HEK293 (cell line): Measurements from ENCODE around the gene NTN4.

ENCODE experiments used
- CTCF ChIA-PET: fragments of 350-600 bp; formaldehyde crosslinking; extraction: SDS; loops from one replicate; lab custom pipeline; 2021; ENCODE audit warnings: antibody characterized with exemption; lab: Yijun Ruan, JAX
- POLR2A ChIA-PET: fragments of 300-600 bp; formaldehyde crosslinking; extraction: SDS; loops from one replicate; lab custom pipeline; 2020; ENCODE audit warnings: antibody characterized with exemption, inconsistent platforms; lab: Yijun Ruan, JAX
- H3K27ac ChIP-seq: fragments of 200-500 bp; sonication (Bioruptor generic); 2 replicates; pipeline ENCODE4 v1.5.1; 2014; ENCODE audit warnings: low read depth, low read length, control low read depth, inconsistent platforms; ENCODE audit errors: extremely low read depth
- H3K36me3 ChIP-seq, 2 experiments: fragments of 200-500 bp in 1 of 2; sonication (Bioruptor generic) in 1 of 2; 1 replicate in 1 of 2; 2 replicates in 1 of 2; pipeline ENCODE4 v1.5.1; 2014 to 2017; ENCODE audit warnings: inconsistent platforms in 2 of 2, low read length in 2 of 2; ENCODE audit not compliant: control insufficient read depth in 2 of 2, insufficient read depth in 1 of 2
- H3K4me1 ChIP-seq: fragments of 200-500 bp; sonication (Bioruptor generic); 2 replicates; pipeline ENCODE4 v1.5.1; 2014; ENCODE audit warnings: mild to moderate bottlenecking, low read length, inconsistent platforms; ENCODE audit not compliant: control insufficient read depth, insufficient read depth
- H3K4me3 ChIP-seq: 2 replicates; pipeline ENCODE4 v1.5.1; 2011; ENCODE audit warnings: low read depth, mild to moderate bottlenecking, control low read depth, low read length, moderate library complexity
- H3K9me3 ChIP-seq: fragments of 200-500 bp; sonication (Bioruptor generic); 2 replicates; pipeline ENCODE4 v1.5.1; 2014; ENCODE audit warnings: low read depth, low read length, inconsistent platforms; ENCODE audit not compliant: control insufficient read depth, insufficient read depth
- HIC1 ChIP-seq: fragments of 450-650 bp; formaldehyde crosslinking; IDR thresholded peaks from 2 replicates; pipeline ENCODE4 v1.5.1; 2016; ENCODE audit warnings: missing biosample characterization, missing genetic modification characterization
- HOXC10 ChIP-seq: sonication (generic); formaldehyde crosslinking; IDR thresholded peaks from 2 replicates; pipeline ENCODE4 v1.8.1; 2023; ENCODE audit warnings: mild to moderate bottlenecking, missing genetic modification reagents
- PBX3 ChIP-seq: sonication (generic); formaldehyde crosslinking; IDR thresholded peaks from 2 replicates; pipeline ENCODE4 v1.8.1; 2022; ENCODE audit warnings: mild to moderate bottlenecking, moderate library complexity, missing genetic modification reagents
- PRDM4 ChIP-seq: fragments of 450-650 bp; formaldehyde crosslinking; IDR thresholded peaks from 2 replicates; pipeline ENCODE4 v1.5.1; 2017; ENCODE audit warnings: missing biosample characterization, missing genetic modification characterization
- SCRT2 ChIP-seq: fragments of 450-650 bp; formaldehyde crosslinking; IDR thresholded peaks from 2 replicates; pipeline ENCODE4 v1.5.1; 2016; ENCODE audit warnings: missing biosample characterization, missing genetic modification characterization
- ZFP3 ChIP-seq: fragments of 450-650 bp; formaldehyde crosslinking; IDR thresholded peaks from 2 replicates; pipeline ENCODE4 v1.5.1; 2016; ENCODE audit warnings: low read depth, missing biosample characterization, missing genetic modification characterization
- ZNF10 ChIP-seq: fragments of 450-650 bp; formaldehyde crosslinking; IDR thresholded peaks from 2 replicates; pipeline ENCODE4 v1.5.1; 2017; ENCODE audit warnings: missing biosample characterization, missing genetic modification characterization
- ZNF138 ChIP-seq: fragments of 450-650 bp; formaldehyde crosslinking; IDR thresholded peaks from 2 replicates; pipeline ENCODE4 v1.5.1; 2016; ENCODE audit warnings: missing biosample characterization, missing genetic modification characterization, borderline replicate concordance
- ZNF148 ChIP-seq: fragments of 450-650 bp; formaldehyde crosslinking; IDR thresholded peaks from 2 replicates; pipeline ENCODE4 v1.5.0; 2017; ENCODE audit warnings: missing biosample characterization, missing genetic modification characterization, borderline replicate concordance
- ZNF335 ChIP-seq: fragments of 450-650 bp; formaldehyde crosslinking; conservative IDR thresholded peaks from 2 replicates; pipeline ENCODE4 v1.5.1; 2016; ENCODE audit warnings: missing biosample characterization, missing genetic modification characterization
- ZNF394 ChIP-seq: fragments of 450-650 bp; formaldehyde crosslinking; IDR thresholded peaks from 2 replicates; pipeline ENCODE4 v1.5.1; 2016; ENCODE audit warnings: missing biosample characterization, missing genetic modification characterization, mild to moderate bottlenecking, moderate library complexity, borderline replicate concordance
- ZNF433 ChIP-seq: fragments of 450-650 bp; formaldehyde crosslinking; IDR thresholded peaks from 2 replicates; pipeline ENCODE4 v1.5.1; 2016; ENCODE audit warnings: missing biosample characterization, missing genetic modification characterization, low read depth

NTN4 gene

GRCh38 chr12:95705143-95705542 is 85.4 kb downstream of the NTN4 start:
- TF ChIP-seq PBX3 (CRISPR knock-in tag) (no peak), ZNF433 (tag by site-specific recombination) (no peak), SCRT2 (tag by site-specific recombination) (peak; percentile 17; the same call in 1 of the 2 replicates), ZNF138 (no peak)
- no peak overlapping the region for H3K27ac ChIP-seq
- no peak overlapping the region for H3K4me3 ChIP-seq
- peaks cover 15% of the 10 kb centered on the region for H3K4me1 ChIP-seq
- ChIA-PET POLR2A (no interaction called here), CTCF (interaction anchor here (1.2 to 1.3 kb wide), 2 partner anchors 11 to 82 kb away, joined by 3 to 4 read pairs; no protein-coding TSS in a partner anchor)
- no peaks in the 10 kb centered on the region for H3K9me3 ChIP-seq
- H3K36me3 ChIP-seq: no peaks in the 10 kb centered on the region; a peak in 1 of 3 replicates

GRCh38 chr12:95703986-95704385 is 86.6 kb downstream of the NTN4 start:
- CTCF ChIA-PET: interaction anchor here (1.2 to 1.3 kb wide), 2 partner anchors 12 to 81 kb away, joined by 3 to 4 read pairs; no protein-coding TSS in a partner anchor
- Histone ChIP-seq H3K36me3 (no peaks in the 10 kb centered on the region; a peak in 1 of 3 replicates), H3K9me3 (no peaks in the 10 kb centered on the region), H3K4me1 (peaks cover 11% of the 10 kb centered on the region), H3K4me3 (no peak overlapping the region), H3K27ac (no peak overlapping the region)
- POLR2A ChIA-PET: no interaction called here
- no peak for TF ChIP-seq ZNF138
- no peak for TF ChIP-seq ZNF148 (tag by site-specific recombination)
- no peak for TF ChIP-seq HOXC10
- no peak for TF ChIP-seq PRDM4
- TF ChIP-seq ZNF10 (tag by site-specific recombination): no peak

- CTCF ChIA-PET: interaction anchor here (0.6 kb wide), 2 partner anchors 688 to 1517 kb away, joined by 3 to 5 read pairs; no protein-coding TSS in a partner anchor
- H3K36me3 ChIP-seq: no peaks in the 10 kb centered on the region; a peak in 1 of 3 replicates
- H3K9me3 ChIP-seq: no peaks in the 10 kb centered on the region
- TF ChIP-seq HIC1 (no peak), ZNF335 (tag by site-specific recombination) (no peak), ZFP3 (no peak), ZNF394 (tag by site-specific recombination) (no peak)
- no peak overlapping the region for H3K4me3 ChIP-seq
- no peak overlapping the region for H3K27ac ChIP-seq
- POLR2A ChIA-PET: interaction anchor here (0.7 kb wide), 1 partner anchor 75 kb away, joined by 5 read pairs; no protein-coding TSS in a partner anchor
- peaks cover 7% of the 10 kb centered on the region for H3K4me1 ChIP-seq
These were observed 88.7 kb downstream of the NTN4 start for GRCh38 chr12:95701722-95702418.
